Measurements from ENCODE around the gene KLC4.
A peak's percentile ranks its signal among the peaks of the same experiment; 100 is the strongest.

KLC4 gene

GRCh38 chr6:43060755-43061633, 1.6 kb downstream of the KLC4 start:
- H3K79me2 ChIP-seq (ENCODE audit: control insufficient read depth, insufficient read depth, low read length, poor library complexity), result peaks cover 4% of the 10 kb centered on the region
- no CpG with 5 or more reads among the region's 12 CpGs for WGBS (ENCODE audit: extremely low coverage, insufficient coverage, insufficient read length)

GRCh38 chr6:43061861-43062260, 2.4 kb downstream of the KLC4 start:
- H4K91ac ChIP-seq (ENCODE audit: low read depth, low read length), result no peak overlapping the region
- H3K36me3 ChIP-seq (ENCODE audit: control insufficient read depth in 1 of 2, insufficient read depth in 2 of 2, low read length in 2 of 2), result peaks cover 17 to 28% of the 10 kb centered on the region in 2 experiments
- no peak overlapping the region for H3K4me3 ChIP-seq (ENCODE audit: low read depth, low read length)
- peaks cover 14% of the 10 kb centered on the region for H3K79me1 ChIP-seq (ENCODE audit: low read length)
- H4K12ac ChIP-seq (ENCODE audit: low read depth, low read length), result no peak overlapping the region
- H2AK5ac ChIP-seq (ENCODE audit: low read length), result no peak overlapping the region
- WGBS (ENCODE audit: extremely low coverage, insufficient coverage, insufficient read length), result no CpG with 5 or more reads among the region's 2 CpGs
- no peaks in the 10 kb centered on the region for H3K27me3 ChIP-seq (ENCODE audit: insufficient read depth, low read length)
- peaks cover 9 to 11% of the 10 kb centered on the region in 2 experiments for H3K4me1 ChIP-seq (ENCODE audit: control insufficient read depth in 1 of 2, insufficient read depth in 2 of 2, low read length in 2 of 2)
- H4K8ac ChIP-seq (ENCODE audit: low read depth, low read length), result no peak overlapping the region
- H3K4me2 ChIP-seq (ENCODE audit: low read length), result no peak overlapping the region
- H3K23ac ChIP-seq (ENCODE audit: low read length), result no peak overlapping the region
- no peak overlapping the region for H3K27ac ChIP-seq (ENCODE audit: low read depth, low read length)
- no peak overlapping the region for H2BK120ac ChIP-seq (ENCODE audit: insufficient read depth, low read length, poor library complexity)
- H3K18ac ChIP-seq (ENCODE audit: low read length), result no peak overlapping the region
- H3K4ac ChIP-seq (ENCODE audit: low read depth, low read length), result no peak overlapping the region
- H2AFZ ChIP-seq (ENCODE audit: insufficient read depth, low read length, poor library complexity), result no peak overlapping the region
- H3K79me2 ChIP-seq (ENCODE audit: control insufficient read depth, insufficient read depth, low read length, poor library complexity), result peaks cover 4% of the 10 kb centered on the region
- no peak overlapping the region for H2BK12ac ChIP-seq (ENCODE audit: low read length)
- H3K14ac ChIP-seq (ENCODE audit: low read length), result no peak overlapping the region
- no peak overlapping the region for H3K9ac ChIP-seq (ENCODE audit: low read length)
- DNase-seq, result no peak
- no peaks in the 10 kb centered on the region for H3K9me3 ChIP-seq (ENCODE audit: insufficient read depth, low read depth, low read length)
- no peak overlapping the region for H2BK5ac ChIP-seq (ENCODE audit: low read depth, low read length, poor library complexity)

More at GRCh38 chr6:43060755-43061633, 1.6 kb downstream of the KLC4 start:
- Histone ChIP-seq H3K36me3 (ENCODE audit: control insufficient read depth in 1 of 2, insufficient read depth in 2 of 2, low read length in 2 of 2) (peaks cover 10 to 23% of the 10 kb centered on the region in 2 experiments), H3K27me3 (ENCODE audit: insufficient read depth, low read length) (no peaks in the 10 kb centered on the region), H3K4me2 (ENCODE audit: low read length) (peak overlapping the region; percentile 85), H2BK5ac (ENCODE audit: low read depth, low read length, poor library complexity) (no peak overlapping the region), H2BK120ac (ENCODE audit: insufficient read depth, low read length, poor library complexity) (peak overlapping the region; percentile 65), H4K12ac (ENCODE audit: low read depth, low read length) (no peak overlapping the region), H2AK5ac (ENCODE audit: low read length) (peak overlapping the region; percentile 49), H4K91ac (ENCODE audit: low read depth, low read length) (peak overlapping the region; percentile 83), H3K14ac (ENCODE audit: low read length) (peak overlapping the region; percentile 8), H3K23ac (ENCODE audit: low read length) (no peak overlapping the region), H3K4ac (ENCODE audit: low read depth, low read length) (peak overlapping the region; percentile 29), H2BK12ac (ENCODE audit: low read length) (peak overlapping the region; percentile 16), H2AFZ (ENCODE audit: insufficient read depth, low read length, poor library complexity) (peak overlapping the region; percentile 31), H3K9me3 (ENCODE audit: insufficient read depth, low read depth, low read length) (no peaks in the 10 kb centered on the region), H3K18ac (ENCODE audit: low read length) (peak overlapping the region; percentile 70), H3K4me1 (ENCODE audit: control insufficient read depth in 1 of 2, insufficient read depth in 2 of 2, low read length in 2 of 2) (peaks cover 10 to 11% of the 10 kb centered on the region in 2 experiments), H3K9ac (ENCODE audit: low read length) (peak overlapping the region; percentile 8), H3K27ac (ENCODE audit: low read depth, low read length) (no peak overlapping the region), H4K8ac (ENCODE audit: low read depth, low read length) (no peak overlapping the region), H3K4me3 (ENCODE audit: low read depth, low read length) (no peak overlapping the region), H3K79me1 (ENCODE audit: low read length) (peaks cover 14% of the 10 kb centered on the region)
- no peak for DNase-seq

- Histone ChIP-seq H3K4ac (ENCODE audit: low read depth, low read length) (no peak overlapping the region), H3K14ac (ENCODE audit: low read length) (no peak overlapping the region), H2BK120ac (ENCODE audit: insufficient read depth, low read length, poor library complexity) (no peak overlapping the region), H3K79me2 (ENCODE audit: control insufficient read depth, insufficient read depth, low read length, poor library complexity) (peaks cover 4% of the 10 kb centered on the region), H3K36me3 (ENCODE audit: control insufficient read depth in 1 of 2, insufficient read depth in 2 of 2, low read length in 2 of 2) (peaks cover 17 to 29% of the 10 kb centered on the region in 2 experiments), H2AFZ (ENCODE audit: insufficient read depth, low read length, poor library complexity) (no peak overlapping the region), H4K8ac (ENCODE audit: low read depth, low read length) (no peak overlapping the region), H4K91ac (ENCODE audit: low read depth, low read length) (no peak overlapping the region), H3K4me3 (ENCODE audit: low read depth, low read length) (no peak overlapping the region), H2AK5ac (ENCODE audit: low read length) (no peak overlapping the region), H2BK5ac (ENCODE audit: low read depth, low read length, poor library complexity) (no peak overlapping the region), H3K4me1 (ENCODE audit: control insufficient read depth in 1 of 2, insufficient read depth in 2 of 2, low read length in 2 of 2) (peaks cover 9 to 11% of the 10 kb centered on the region in 2 experiments), H3K27me3 (ENCODE audit: insufficient read depth, low read length) (no peaks in the 10 kb centered on the region), H3K18ac (ENCODE audit: low read length) (no peak overlapping the region), H3K27ac (ENCODE audit: low read depth, low read length) (no peak overlapping the region), H3K23ac (ENCODE audit: low read length) (no peak overlapping the region), H3K4me2 (ENCODE audit: low read length) (no peak overlapping the region), H3K9me3 (ENCODE audit: insufficient read depth, low read depth, low read length) (no peaks in the 10 kb centered on the region), H2BK12ac (ENCODE audit: low read length) (no peak overlapping the region), H3K79me1 (ENCODE audit: low read length) (peaks cover 14% of the 10 kb centered on the region), H3K9ac (ENCODE audit: low read length) (no peak overlapping the region), H4K12ac (ENCODE audit: low read depth, low read length) (no peak overlapping the region)
- DNase-seq, result no peak
- no CpG with 5 or more reads among the region's 12 CpGs for WGBS (ENCODE audit: extremely low coverage, insufficient coverage, insufficient read length)
Observed at GRCh38 chr6:43062818-43063217, 3.4 kb downstream of the KLC4 start.

GRCh38 chr6:43070028-43070632, 10.7 kb downstream of the KLC4 start:
- Histone ChIP-seq H4K12ac (ENCODE audit: low read depth, low read length) (peak overlapping the region; percentile 10), H3K4ac (ENCODE audit: low read depth, low read length) (peak overlapping the region; percentile 31), H3K4me1 (ENCODE audit: control insufficient read depth in 1 of 2, insufficient read depth in 2 of 2, low read length in 2 of 2) (peaks cover 7 to 10% of the 10 kb centered on the region in 2 experiments), H2AK5ac (ENCODE audit: low read length) (peak overlapping the region; percentile 79), H3K9me3 (ENCODE audit: insufficient read depth, low read depth, low read length) (no peaks in the 10 kb centered on the region), H2BK12ac (ENCODE audit: low read length) (peak overlapping the region; percentile 67), H3K4me2 (ENCODE audit: low read length) (no peak overlapping the region), H3K79me1 (ENCODE audit: low read length) (peaks cover 6% of the 10 kb centered on the region), H3K23ac (ENCODE audit: low read length) (no peak overlapping the region), H3K27me3 (ENCODE audit: insufficient read depth, low read length) (no peaks in the 10 kb centered on the region), H3K27ac (ENCODE audit: low read depth, low read length) (no peak overlapping the region), H3K36me3 (ENCODE audit: control insufficient read depth in 1 of 2, insufficient read depth in 2 of 2, low read length in 2 of 2) (peaks cover 35 to 37% of the 10 kb centered on the region in 2 experiments), H3K18ac (ENCODE audit: low read length) (peak overlapping the region; percentile 77), H3K79me2 (ENCODE audit: control insufficient read depth, insufficient read depth, low read length, poor library complexity) (peaks cover 3% of the 10 kb centered on the region), H3K4me3 (ENCODE audit: low read depth, low read length) (no peak overlapping the region), H4K8ac (ENCODE audit: low read depth, low read length) (peak overlapping the region; percentile 48), H3K14ac (ENCODE audit: low read length) (peak overlapping the region; percentile 62), H2BK120ac (ENCODE audit: insufficient read depth, low read length, poor library complexity) (peak overlapping the region; percentile 23), H2BK5ac (ENCODE audit: low read depth, low read length, poor library complexity) (peak overlapping the region; percentile 18), H2AFZ (ENCODE audit: insufficient read depth, low read length, poor library complexity) (peak overlapping the region; percentile 1), H4K91ac (ENCODE audit: low read depth, low read length) (peak overlapping the region; percentile 74), H3K9ac (ENCODE audit: low read length) (no peak overlapping the region)
- peak in 1 of 2 donors; percentile 54 for DNase-seq
- no CpG with 5 or more reads among the region's 6 CpGs for WGBS (ENCODE audit: extremely low coverage, insufficient coverage, insufficient read length)
